ENCODE measurements around the gene POU4F2.
A peak's percentile ranks its signal among the peaks of the same experiment; 100 is the strongest.

Gene POU4F2

DNA sequence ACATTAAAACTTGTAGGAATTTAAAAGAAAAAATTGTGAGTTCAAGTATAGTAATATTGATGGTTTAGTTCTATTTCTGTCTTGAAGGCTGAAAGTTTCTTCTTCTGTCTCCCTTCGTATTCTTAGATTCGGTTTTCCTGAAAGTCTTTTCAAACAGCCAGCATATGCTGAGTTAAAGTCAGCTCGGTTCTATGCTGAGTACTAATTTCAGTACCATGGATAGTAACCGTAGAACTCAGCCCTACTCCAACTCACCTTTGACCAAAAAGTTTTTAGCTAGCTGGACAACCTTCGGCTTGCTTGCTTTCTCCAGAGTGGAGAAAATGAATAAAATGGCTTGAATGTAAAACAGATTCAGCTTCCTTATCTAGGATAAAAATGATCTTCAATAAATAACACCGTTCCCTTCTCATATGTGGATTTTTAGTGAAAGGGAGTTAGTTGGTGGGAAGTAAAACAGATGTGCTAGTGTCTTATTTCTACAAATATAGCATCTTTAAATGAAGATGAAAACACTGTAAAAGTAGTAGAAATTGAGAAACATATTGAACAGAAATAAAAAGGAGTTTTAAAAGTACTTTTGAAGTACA lies 5.2 kb downstream of the POU4F2 start:
- H3K4me3 ChIP-seq (ENCODE audit: low read length): no peak overlapping the region
- TF ChIP-seq, protein P1, sequence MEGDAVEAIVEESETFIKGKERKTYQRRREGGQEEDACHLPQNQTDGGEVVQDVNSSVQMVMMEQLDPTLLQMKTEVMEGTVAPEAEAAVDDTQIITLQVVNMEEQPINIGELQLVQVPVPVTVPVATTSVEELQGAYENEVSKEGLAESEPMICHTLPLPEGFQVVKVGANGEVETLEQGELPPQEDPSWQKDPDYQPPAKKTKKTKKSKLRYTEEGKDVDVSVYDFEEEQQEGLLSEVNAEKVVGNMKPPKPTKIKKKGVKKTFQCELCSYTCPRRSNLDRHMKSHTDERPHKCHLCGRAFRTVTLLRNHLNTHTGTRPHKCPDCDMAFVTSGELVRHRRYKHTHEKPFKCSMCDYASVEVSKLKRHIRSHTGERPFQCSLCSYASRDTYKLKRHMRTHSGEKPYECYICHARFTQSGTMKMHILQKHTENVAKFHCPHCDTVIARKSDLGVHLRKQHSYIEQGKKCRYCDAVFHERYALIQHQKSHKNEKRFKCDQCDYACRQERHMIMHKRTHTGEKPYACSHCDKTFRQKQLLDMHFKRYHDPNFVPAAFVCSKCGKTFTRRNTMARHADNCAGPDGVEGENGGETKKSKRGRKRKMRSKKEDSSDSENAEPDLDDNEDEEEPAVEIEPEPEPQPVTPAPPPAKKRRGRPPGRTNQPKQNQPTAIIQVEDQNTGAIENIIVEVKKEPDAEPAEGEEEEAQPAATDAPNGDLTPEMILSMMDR (IDR thresholded peaks at IDR 0.05; ENCODE audit: insufficient read depth, low read depth, low read length, missing control alignments): no peak
- DNase-seq (ENCODE audit: low read depth): peak; percentile 53

DNA sequence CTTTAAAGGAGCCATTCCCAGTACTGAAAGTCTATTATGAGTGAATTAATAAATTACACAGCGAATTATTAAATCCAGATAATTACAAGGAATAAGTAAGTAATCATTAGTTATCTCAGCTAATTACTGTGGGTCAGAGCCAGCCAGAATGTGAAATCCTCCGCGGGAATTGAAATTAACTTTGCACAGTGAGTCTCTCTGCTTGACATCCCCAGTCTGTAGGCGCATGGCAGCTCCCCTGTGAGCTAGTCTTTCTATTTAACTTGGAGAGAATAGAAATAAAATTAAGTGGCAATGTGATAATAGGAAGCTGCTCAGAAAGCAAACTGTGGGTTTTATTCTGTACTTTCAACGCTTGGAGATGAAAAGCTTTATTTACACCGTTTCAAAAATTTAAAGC lies 7.2 kb downstream of the POU4F2 start:
- DNase-seq (ENCODE audit: low read depth): no peak
- TF ChIP-seq, protein P1 (IDR thresholded peaks at IDR 0.05; ENCODE audit: insufficient read depth, low read depth, low read length, missing control alignments): no peak
- H3K4me3 ChIP-seq (ENCODE audit: low read length): no peak overlapping the region

DNA sequence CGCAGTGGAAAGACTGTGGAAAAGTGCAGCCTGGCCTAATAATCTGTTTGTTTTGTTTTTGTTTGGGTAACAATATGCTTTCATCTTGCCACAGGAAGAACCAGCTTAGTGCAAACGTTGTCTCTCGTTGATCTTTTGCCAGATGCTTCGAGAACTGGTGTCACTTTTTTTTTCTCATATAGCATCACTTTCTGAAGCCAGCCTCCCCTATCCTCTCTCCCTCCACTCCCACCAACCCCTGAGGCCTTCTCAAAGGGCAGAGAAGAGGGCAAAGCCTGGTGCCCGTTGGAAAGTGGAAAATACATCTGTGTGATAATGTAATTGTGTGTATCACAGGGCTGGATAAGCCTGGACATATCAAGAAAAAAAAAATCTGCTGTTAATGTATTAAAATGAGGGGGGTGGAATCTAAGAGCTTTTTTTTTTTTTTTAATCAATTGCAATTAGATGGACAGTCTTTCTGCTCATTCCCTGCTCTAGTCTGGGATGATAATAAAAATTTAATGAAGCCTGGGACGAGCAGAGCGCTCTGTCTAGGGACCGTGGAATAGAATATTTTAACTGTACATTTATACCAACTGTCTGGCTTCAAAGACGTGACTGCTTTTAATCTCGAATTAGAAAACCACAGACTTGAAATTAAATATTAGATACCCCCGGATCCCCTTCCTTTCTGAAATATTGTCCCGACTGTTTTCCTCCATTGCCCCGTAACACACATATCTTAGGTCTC lies 8.1 kb downstream of the POU4F2 start:
- TF ChIP-seq, protein P1 (IDR thresholded peaks at IDR 0.05; ENCODE audit: insufficient read depth, low read depth, low read length, missing control alignments): no peak
- DNase-seq (ENCODE audit: low read depth): no peak
- no peak overlapping the region for H3K4me3 ChIP-seq (ENCODE audit: low read length)

DNA sequence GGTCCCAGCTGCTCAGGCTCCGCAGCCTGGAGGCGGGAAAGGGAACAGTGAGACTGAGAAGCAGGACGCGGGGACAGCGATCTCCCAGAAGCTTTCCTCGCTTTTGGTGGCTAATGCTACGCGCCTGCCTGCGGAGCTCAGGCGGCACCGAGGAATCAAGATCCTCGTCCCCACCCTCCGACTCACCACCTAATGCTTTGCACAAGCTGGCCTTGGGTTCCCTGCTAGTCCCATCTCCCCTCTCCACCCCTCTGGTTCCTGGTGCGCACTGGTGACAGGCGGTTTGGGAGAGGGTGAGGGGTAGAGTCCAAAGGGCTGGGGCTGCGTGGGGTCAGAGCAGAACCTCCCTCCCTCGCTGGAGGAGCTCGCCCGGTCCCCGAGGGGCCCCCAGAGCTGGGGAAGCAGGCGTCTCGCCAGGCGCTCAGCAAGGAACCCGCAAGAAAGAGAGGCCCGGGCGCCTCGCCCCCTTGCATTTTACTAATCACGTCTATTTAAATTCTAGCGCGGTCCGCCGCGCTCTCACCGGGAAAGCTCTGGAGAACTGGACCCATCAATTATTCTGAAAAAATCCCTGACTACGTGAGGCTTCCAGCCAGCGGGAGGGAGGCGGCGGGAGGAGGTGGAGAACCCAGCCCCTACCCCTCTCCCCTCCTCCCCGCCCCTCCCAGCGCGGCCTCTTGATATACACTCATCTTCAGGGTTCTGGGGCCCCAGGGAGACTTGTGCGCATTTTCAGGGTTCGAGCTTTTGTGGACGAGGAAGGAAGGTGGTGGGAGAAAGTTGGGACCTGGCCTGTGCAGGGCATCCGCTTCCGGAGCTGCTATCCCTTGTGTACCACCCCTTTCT lies 9.1 kb downstream of the POU4F2 start:
- TF ChIP-seq, protein P1 (IDR thresholded peaks at IDR 0.05; ENCODE audit: insufficient read depth, low read depth, low read length, missing control alignments): no peak
- no peak overlapping the region for H3K4me3 ChIP-seq (ENCODE audit: low read length)
- DNase-seq (ENCODE audit: low read depth): no peak

DNA sequence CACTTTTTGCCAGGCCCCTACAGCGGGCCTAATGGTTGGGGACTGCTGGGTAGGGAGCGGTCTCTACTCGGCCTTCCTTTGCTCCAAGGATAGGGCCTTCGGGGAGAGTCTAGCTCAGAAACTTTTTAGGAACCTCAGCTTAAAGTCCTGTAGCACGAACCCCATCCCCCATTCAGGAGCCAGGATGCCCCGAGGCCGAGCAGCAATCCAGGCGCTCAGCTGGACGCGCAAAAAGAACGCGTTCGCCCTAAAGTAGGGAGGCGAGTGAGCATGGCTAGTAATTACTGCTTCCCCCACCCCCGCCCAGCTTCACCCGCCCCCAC lies 9.7 kb downstream of the POU4F2 start:
- no peak for DNase-seq (ENCODE audit: low read depth)
- no peak overlapping the region for H3K4me3 ChIP-seq (ENCODE audit: low read length)
- TF ChIP-seq, protein P1 (IDR thresholded peaks at IDR 0.05; ENCODE audit: insufficient read depth, low read depth, low read length, missing control alignments): no peak

GRCh38 chr4:146649232-146649631 lies 10.5 kb downstream of the POU4F2 start:
- TF ChIP-seq, protein P1 (IDR thresholded peaks at IDR 0.05; ENCODE audit: insufficient read depth, low read depth, low read length, missing control alignments): no peak
- H3K4me3 ChIP-seq (ENCODE audit: low read length): no peak overlapping the region
- DNase-seq (ENCODE audit: low read depth): no peak
